DMS114 treated with DMSO at 0.1 percent for 48 hours (cell line): ENCODE measurements around the gene GNGT1.
"Not testable (repeated sequence)": the region's sequence is repeated elsewhere in the genome, so short reads cannot be mapped to it uniquely, and the experiment has no call there.

ENCODE experiments used
- DNase-seq: peaks from one replicate; lab custom pipeline; 2025; ENCODE audit not compliant: unreplicated experiment; lab: John Stamatoyannopoulos, UW

Gene GNGT1

GRCh38 chr7:93902777-93903423 is 3.5 kb upstream of the GNGT1 start:
- no peak for DNase-seq

DNA sequence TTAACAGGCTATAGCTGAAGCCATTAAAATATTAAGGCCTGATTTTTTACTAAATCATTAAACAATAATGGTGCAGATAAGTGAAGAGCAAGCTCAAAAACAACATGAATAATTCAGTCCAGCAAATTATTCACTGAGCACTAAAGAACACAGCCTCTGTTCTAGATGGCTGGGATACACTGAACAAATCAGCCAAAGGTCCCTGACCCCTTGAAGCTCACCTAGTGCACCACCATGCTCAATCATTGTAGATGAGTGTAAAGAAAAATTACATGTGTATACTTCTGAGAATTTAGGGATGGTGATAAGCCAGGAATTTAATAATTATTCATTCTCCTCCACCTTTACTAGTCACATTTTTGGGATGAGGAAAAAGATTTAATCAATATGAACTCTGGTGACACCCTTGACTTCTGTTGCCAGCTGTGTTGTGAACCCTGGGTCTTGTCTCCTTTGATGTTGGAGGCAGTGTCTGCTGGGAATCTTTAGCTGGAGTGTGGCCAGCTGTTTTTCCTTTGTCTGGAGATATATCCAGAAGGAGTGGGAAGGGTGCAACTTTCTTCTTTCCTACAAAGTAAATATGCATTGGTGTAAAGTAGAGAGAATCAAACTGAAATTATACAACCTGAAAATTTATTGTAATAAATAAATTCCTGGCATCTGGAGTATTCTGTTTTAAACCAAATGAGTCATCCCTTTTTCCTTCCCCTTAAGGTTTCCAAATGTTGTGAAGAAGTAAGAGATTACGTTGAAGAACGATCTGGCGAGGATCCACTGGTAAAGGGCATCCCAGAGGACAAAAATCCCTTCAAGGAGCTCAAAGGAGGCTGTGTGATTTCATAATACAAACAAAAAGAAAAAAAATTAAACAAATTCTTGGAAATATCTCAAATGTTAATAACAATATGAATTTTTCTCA is 4.0 kb downstream of the GNGT1 start:
- DNase-seq: no peak

DNA sequence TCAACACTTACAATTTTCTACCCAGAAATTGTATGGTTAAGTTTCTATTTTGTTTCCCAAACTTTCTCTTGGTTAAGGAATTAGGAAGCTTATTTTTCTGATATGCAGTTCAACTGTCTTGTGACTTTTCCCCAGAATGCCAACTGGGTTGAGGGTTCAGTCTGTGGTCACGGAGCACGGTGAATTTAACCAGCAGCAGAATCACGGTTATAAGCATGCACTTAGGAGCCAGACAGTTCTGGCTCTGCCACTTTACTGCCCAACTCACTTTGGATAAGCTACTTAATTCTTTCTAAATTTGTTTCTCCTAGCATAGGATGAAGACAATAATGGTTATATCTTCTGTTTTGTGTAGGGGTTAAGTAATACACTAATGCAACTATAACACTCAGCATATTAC is 4.9 kb downstream of the GNGT1 start:
- DNase-seq: not testable (repeated sequence)

DNA sequence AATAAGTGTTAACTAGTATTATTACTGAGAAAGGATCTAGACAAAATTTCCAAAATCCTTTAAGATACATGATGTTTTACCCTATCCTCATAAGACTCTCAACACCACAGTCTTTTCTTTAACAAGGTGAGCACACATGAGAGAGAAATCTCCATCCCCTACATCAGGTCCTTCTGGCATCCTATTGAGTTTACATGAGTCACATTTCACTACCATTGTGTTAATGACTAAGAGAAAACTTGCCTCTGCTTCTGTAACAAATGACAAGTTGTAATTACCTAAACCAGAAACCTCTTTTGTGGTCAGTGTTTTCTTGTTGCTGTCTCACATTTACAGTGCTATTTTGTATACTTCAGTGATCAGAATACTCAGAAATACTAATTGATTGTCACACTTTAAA is 5.3 kb downstream of the GNGT1 start:
- DNase-seq: not testable (repeated sequence)

GRCh38 chr7:93913197-93913596 is 6.8 kb downstream of the GNGT1 start:
- DNase-seq: no peak

DNA sequence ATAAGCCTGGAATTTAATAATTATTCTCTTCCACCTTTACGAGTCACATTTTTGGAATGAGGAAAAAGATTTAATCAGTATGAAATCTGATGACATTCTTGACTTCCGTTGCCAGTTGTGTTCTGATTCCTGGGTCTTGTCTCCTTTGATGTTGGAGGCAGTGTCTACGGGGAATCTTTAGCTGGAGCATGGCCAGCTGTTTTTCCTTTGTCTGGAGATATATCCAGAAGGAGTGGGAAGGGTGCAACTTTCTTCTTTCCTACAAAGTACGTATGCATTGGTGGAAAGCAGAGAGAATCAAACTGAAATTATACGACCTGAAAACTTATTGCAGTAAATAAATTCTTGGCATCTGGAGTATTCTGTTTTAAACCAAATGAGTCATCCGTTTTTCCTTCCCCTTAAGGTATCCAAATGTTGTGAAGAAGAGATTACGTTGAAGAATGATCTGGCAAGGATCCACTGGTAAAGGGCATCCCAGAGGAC is 8.3 kb downstream of the GNGT1 start:
- DNase-seq: no peak

GRCh38 chr7:93915206-93915842 is 9.0 kb downstream of the GNGT1 start:
- DNase-seq: not testable (repeated sequence)

GRCh38 chr7:93915888-93916287 is 9.5 kb downstream of the GNGT1 start:
- DNase-seq: not testable (repeated sequence)

GRCh38 chr7:93916315-93916714 is 9.9 kb downstream of the GNGT1 start:
- not testable (repeated sequence) for DNase-seq

GRCh38 chr7:93920496-93921182 is 14.3 kb downstream of the GNGT1 start:
- DNase-seq: no peak

DNA sequence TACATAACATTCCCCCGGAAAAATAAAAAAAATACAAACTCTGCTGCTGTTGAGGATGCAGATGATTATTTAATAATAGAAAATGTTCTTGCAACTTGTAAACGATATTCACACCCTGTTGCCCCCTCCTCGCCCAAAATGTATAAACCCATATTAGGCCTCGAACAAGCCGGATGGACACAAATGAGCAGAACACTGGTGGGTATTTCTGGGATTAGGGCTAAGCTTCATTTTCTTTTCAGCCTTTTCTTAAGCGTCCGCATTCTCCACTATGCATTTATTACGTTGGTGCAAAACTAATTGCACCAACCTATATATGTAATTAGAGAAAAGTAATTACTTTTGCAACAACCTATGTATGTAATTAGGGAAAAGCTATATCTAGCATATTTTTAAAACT is 14.8 kb downstream of the GNGT1 start:
- DNase-seq: no peak

DNA sequence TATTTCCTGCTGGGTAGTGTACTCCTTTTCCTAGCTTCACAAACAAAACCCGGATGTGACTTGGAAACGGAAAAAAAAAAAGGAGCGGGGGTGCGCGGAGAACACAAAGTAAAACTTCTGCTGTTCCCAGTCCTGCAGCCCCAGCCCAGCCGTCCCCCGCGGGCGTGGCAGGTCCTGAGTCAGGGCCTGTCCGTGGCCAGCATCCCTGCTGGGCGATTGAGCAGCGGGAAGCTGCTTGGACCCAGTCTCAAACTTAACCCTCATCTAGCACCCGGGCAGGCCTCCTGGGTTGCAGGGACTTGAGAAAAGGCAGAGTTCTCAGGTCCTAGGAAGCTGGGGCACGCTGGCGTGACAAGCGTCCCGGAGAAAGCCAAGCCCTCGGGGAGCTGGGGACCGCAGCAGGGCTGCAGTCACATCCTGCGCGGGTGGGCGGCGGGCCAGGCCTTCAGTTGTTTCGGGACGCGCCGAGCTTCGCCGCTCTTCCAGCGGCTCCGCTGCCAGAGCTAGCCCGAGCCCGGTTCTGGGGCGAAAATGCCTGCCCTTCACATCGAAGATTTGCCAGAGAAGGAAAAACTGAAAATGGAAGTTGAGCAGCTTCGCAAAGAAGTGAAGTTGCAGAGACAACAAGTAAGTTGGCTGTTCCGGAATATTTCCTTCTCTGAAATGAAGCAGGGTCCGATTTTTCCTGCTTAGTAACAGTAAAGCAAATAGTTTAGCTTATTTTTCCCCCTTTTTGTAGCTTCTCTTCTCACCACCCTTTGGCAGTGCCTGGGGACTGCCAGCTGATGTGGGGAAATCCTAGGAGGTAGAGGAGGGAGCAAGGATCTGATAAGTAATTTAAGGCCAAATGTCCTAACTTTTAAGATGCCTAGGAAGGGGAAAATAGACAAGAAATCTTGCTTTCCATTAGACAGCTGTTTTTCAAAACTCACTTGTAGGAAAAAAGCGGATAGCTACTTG is 15.5 kb downstream of the GNGT1 start, which contains the start of gene GNG11:
Gene GNG11 (plus strand): TSS at position 129 of the 960 bp plus-strand sequence. CDS start 403 bp downstream, at position 532.
- peak; percentile 41 for DNase-seq

DNA sequence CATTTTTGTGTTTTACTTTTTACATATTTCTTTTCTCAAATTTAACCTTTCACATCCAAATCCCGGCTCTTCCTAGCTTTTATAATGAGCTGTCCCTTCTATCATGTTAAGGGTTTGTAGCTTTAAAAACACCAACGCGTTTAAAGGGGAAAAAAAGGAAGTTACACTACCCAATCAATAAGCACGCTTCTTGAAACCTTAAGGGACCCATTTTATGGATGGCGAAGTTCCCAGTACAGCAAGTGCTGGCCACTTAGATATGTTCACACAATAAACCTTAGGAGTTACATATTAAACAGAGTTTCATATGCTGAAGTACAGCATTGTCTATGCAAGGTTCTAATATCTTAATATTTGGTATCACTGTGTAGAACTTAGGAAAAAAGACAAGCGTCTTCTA is 16.9 kb downstream of the GNGT1 start:
- DNase-seq: no peak

DNA sequence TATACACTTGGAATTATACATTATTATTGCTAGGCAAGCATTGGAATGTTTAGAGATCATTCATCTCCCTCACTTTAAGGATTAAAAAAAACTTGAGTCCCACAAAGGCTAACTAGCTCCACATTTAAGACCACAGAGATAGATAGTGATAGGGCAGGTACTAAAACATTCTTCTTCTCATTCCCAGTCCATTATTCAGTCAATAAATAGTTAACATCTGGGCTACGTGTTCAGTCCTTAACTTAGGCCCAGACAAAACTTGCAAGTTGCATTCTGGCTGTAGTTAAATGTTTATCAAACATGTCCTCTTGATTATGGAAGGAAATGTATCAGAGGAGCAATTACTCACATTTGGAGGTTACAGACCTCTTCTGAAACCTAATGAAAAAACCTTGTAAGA is 17.6 kb downstream of the GNGT1 start:
- no peak for DNase-seq

DNA sequence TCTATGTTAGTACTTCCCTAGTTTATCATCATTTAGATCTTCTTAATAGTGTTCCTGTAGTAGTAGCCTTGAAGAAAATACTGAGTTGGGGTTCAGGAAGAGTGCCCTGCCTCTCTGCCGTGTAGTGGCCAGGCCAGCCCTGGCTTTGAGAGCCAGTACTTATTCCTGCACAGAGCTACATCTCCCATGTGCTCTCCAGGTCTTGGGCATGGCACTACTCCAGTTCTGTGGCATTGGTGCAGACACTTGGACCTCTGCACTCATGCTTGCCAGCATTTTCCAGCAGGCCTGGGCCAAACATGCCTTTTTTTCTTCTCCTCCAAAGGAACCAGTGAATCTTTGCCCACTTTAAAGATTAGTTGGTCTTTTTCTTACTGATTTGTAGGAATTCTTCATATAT is 20.4 kb downstream of the GNGT1 start:
- DNase-seq: no peak

DNA sequence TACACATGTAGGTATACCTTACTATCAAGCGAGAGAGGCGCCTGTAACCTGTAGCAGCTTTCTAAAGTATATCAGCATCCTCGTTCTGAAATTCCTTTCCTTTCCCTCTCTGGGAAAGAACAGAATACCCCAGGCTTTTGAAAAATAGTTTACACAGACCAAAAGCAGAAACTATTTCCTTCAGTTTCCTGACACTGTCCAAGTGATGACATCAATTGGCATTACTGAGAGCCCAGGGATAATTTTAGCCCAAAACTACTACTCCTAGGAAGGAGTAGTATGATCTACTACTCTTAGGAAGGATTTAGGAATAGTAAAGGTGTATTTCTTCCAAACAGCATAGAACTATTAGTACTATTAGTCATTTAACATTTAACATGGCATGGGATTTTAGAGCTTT is 21.2 kb downstream of the GNGT1 start:
- DNase-seq: no peak

- no peak for DNase-seq
Measured at GRCh38 chr7:93931655-93932054, 25.3 kb downstream of the GNGT1 start.

GRCh38 chr7:93933156-93933555 is 26.8 kb downstream of the GNGT1 start:
- DNase-seq: no peak

GRCh38 chr7:93935102-93935501 is 28.7 kb downstream of the GNGT1 start:
- no peak for DNase-seq

DNA sequence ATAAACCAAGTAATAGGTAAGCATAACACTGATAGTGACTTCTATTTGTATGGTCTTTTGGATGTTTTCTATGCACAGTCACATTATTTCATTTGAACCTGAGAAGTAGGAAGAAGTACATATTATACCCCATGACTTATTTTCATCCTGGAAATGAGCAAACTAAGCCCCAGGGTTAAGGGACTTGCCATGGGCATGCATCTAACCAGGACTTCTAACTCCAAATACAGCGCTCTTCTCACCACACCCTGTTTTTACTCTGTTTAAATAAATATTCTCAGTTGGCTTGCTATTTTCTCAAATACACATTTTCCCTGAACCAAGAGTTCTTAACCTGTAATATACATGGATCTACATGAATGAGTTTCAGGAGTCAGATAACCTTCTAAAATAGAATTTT is 31.5 kb downstream of the GNGT1 start:
- DNase-seq: no peak
